Right atrium auricular region (tissue), 2 donors: ENCODE results near the gene TMEM239. TPM values are rescaled to one million over a fixed set of nuclear protein-coding genes. Genes with fewer than 3 reads are reported as not detected.

ENCODE experiments used
- DNase-seq: peaks from one replicate; pipeline ENCODE4 v3.0.0-alpha.2; 2019; ENCODE audit warnings: low spot score
- H3K27ac ChIP-seq, 2 donors: fragments of 200-600 bp; sonication (generic); 1 replicate in 1 of 2; 2 replicates in 1 of 2; pipeline ENCODE4 v1.5.1; 2016 to 2019
- H3K27me3 ChIP-seq, 2 donors: fragments of 200-600 bp; sonication (generic); one replicate each; pipeline versions ENCODE4 v1.5.1 to v1.6.0; 2017 to 2019
- H3K36me3 ChIP-seq: fragments of 200-600 bp; sonication (generic); one replicate; pipeline ENCODE4 v1.5.1; 2016
- H3K4me1 ChIP-seq, 2 donors: fragments of 200-600 bp; sonication (generic); one replicate each; pipeline versions ENCODE4 v1.5.1 to v1.6.0; 2017 to 2019
- H3K4me3 ChIP-seq, 2 donors: fragments of 200-600 bp; sonication (generic); 1 replicate in 1 of 2; 2 replicates in 1 of 2; pipeline ENCODE4 v1.5.1; 2017 to 2019; ENCODE audit warnings: mild to moderate bottlenecking in 1 of 2, moderate library complexity in 1 of 2
- H3K9me3 ChIP-seq, 2 donors: fragments of 200-600 bp; sonication (generic); one replicate each; pipeline ENCODE4 v1.5.1; 2019
- total RNA-seq, 2 donors: library from RNA; depleted of rRNA; stranded (reverse); fragments of >200 nt; gene quantifications; one replicate each; pipeline ENCODE4 v1.1.0, GENCODE V29; 2016
- TF ChIP-seq, protein P1 (sequence below), 2 donors: fragments of 200-600 bp; sonication (generic); IDR thresholded peaks; one replicate each; pipeline ENCODE4 v1.5.1; 2019; ENCODE audit warnings: antibody characterized with exemption in 2 of 2

The TMEM239 gene
- total RNA-seq, 2 donors from 2014 or later: not detected

DNA sequence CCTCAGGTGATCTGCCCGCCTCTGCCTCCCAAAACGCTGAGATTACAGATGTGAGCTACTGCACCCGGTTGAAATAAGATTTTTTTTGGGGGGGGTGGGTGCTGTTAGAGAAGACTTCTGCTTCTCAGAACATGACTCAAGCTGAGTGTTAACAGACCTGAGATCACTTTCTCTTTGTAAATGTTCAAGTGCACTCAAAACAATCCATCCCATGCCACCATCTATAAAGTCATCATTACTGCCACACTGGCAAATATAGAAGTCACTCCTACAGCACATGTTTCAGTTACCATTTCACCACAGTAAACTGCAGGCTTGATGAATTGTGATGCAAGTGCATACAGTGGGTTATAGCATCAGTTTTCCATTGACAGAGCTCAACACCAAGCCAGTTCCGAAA, 33.4 kb downstream of the TMEM239 start:
- Histone ChIP-seq H3K4me3 (no peak overlapping the region), H3K36me3 (no peaks in the 10 kb centered on the region), H3K4me1 (peaks cover 0 to 9% of the 10 kb centered on the region in 2 donors), H3K27ac (no peak overlapping the region), H3K27me3 (no peaks in the 10 kb centered on the region), H3K9me3 (no peaks in the 10 kb centered on the region)
- no peak for DNase-seq
- TF ChIP-seq, protein P1, sequence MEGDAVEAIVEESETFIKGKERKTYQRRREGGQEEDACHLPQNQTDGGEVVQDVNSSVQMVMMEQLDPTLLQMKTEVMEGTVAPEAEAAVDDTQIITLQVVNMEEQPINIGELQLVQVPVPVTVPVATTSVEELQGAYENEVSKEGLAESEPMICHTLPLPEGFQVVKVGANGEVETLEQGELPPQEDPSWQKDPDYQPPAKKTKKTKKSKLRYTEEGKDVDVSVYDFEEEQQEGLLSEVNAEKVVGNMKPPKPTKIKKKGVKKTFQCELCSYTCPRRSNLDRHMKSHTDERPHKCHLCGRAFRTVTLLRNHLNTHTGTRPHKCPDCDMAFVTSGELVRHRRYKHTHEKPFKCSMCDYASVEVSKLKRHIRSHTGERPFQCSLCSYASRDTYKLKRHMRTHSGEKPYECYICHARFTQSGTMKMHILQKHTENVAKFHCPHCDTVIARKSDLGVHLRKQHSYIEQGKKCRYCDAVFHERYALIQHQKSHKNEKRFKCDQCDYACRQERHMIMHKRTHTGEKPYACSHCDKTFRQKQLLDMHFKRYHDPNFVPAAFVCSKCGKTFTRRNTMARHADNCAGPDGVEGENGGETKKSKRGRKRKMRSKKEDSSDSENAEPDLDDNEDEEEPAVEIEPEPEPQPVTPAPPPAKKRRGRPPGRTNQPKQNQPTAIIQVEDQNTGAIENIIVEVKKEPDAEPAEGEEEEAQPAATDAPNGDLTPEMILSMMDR (IDR thresholded peaks at IDR 0.05): no peak

DNA sequence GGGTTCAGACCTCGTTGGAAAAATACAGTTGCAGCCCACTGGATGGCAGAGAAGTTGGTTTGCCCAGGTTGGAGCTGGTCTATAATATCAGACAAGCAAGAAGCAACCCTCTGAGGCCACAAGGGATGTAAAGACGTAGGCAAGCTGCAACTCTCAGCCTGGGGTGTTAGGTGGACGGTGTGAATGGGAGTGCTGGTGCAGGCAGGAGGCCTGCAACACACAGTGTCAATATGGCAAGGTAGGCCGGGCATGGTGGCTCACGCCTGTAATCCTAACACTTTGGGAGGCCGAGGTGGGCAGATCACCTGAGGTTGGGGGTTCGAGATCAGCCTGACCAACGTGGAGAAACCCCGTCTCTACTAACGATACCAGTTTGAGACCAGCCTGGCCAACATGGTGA, 34.9 kb downstream of the TMEM239 start:
- peaks cover 0 to 9% of the 10 kb centered on the region in 2 donors for H3K4me1 ChIP-seq

DNA sequence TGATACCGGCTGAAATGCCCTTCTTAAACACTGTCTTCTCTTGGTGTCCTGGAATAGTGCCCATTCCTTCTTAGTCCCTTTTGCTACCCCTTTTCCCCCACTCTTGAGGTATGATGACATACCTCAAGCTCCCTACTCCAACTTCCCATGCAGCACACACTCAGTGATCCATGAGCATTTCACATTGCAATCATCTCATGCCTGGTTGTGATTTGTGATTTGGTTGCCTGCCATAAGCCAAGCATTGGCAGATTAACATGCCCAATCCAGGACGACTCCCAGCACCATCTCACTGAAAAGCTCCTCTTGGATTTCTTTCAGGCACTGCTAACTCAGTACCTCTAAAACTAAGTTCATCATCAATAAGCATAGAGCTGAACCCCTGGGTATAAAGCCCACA, 42.4 kb downstream of the TMEM239 start:
- Histone ChIP-seq H3K36me3 (peaks cover 13% of the 10 kb centered on the region), H3K9me3 (no peaks in the 10 kb centered on the region), H3K27me3 (no peaks in the 10 kb centered on the region), H3K4me3 (no peak overlapping the region), H3K4me1 (peaks cover 0 to 10% of the 10 kb centered on the region in 2 donors), H3K27ac (no peak overlapping the region)
- DNase-seq: no peak
- TF ChIP-seq, protein P1 (IDR thresholded peaks at IDR 0.05): no peak

More for the DNA sequence above, 34.9 kb downstream of the TMEM239 start:
- Histone ChIP-seq H3K4me3 (no peak overlapping the region), H3K27ac (no peak overlapping the region), H3K27me3 (no peaks in the 10 kb centered on the region), H3K9me3 (no peaks in the 10 kb centered on the region), H3K36me3 (no peaks in the 10 kb centered on the region)
- TF ChIP-seq, protein P1 (IDR thresholded peaks at IDR 0.05): no peak
- DNase-seq: no peak

DNA sequence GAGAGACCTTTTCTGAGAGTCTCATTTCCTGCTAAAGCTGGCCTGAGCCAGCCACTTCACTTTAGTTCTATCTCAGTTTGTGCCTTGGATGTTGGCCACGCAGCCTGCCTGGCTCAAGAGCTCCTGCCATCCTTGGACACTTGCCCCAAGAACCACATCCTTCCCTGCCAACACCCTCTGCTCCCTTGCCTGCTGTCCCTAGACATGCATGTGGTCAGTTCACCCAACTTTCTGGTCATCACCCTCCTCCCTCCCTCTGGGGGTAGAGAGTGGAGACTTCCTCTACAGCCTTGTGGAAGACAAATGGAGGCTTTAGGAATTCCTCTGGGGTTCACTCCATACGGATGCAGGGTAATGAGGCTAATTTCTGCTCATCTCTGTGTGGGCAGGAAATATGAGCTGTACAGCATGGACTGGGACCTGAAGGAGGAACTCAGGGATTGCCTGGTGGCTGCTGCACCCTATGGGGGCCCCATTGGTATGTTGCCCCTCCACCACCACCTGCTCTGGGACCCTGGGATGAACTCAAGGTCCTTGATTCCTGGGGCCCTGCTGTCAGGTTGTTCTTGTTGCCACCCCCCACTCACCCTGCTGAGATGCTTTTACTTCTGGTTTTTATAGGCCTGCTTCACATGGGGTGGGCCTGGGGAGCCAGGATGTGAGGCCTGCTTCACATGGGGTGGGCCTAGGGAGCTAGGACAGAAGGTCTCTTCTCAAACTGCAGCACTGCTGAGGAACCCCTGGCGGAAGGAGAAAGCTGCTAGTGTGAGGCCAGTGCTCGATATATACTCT, 43.4 kb downstream of the TMEM239 start:
- Histone ChIP-seq H3K27me3 (no peaks in the 10 kb centered on the region), H3K4me1 (peaks cover 0 to 10% of the 10 kb centered on the region in 2 donors), H3K36me3 (peaks cover 23% of the 10 kb centered on the region), H3K27ac (no peak overlapping the region), H3K9me3 (no peaks in the 10 kb centered on the region), H3K4me3 (no peak overlapping the region)
- TF ChIP-seq, protein P1 (IDR thresholded peaks at IDR 0.05): no peak
- DNase-seq: no peak

DNA sequence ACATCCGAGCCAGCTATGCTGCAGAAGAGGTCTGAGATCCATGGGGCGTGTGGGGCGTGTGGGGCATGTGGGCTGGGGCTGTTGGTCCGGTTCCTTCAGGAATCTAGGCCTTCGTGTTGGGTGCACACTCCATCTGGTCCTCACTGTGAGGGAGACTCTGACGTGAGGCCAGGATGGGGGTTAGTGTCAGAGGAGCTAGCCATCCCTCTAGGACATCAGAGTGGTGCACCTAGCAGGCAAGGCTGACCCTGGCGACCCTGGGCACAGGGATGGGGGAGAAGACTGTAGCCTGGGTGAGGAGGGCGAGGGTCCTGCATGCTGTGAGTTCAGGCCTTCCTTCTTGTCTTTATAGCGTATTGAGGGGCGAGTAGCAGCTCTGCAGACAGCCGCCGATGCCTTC, 48.5 kb downstream of the TMEM239 start:
- TF ChIP-seq, protein P1 (IDR thresholded peaks at IDR 0.05): no peak
- Histone ChIP-seq H3K4me1 (peaks cover 0 to 1% of the 10 kb centered on the region in 2 donors), H3K4me3 (no peak overlapping the region), H3K27me3 (no peaks in the 10 kb centered on the region), H3K27ac (no peak overlapping the region), H3K9me3 (no peaks in the 10 kb centered on the region), H3K36me3 (peaks cover 39% of the 10 kb centered on the region)
- no peak for DNase-seq
